GM12878 (cell line): Measurements from ENCODE around the gene FN1.

Experiments
- ATF2 ChIP-seq: IDR thresholded peaks from 2 replicates; pipeline ENCODE4 v1.6.1; 2012; ENCODE audit warnings: low read length, inconsistent platforms
- IKZF1 ChIP-seq: fragments of 450-650 bp; conservative IDR thresholded peaks from 2 replicates; pipeline ENCODE4 v1.6.1; 2017; ENCODE audit warnings: antibody characterized with exemption, mild to moderate bottlenecking
- ZNF274 ChIP-seq: IDR thresholded peaks from one replicate; pipeline ENCODE4 v1.8.0; 2011; ENCODE audit not compliant: insufficient read length, insufficient read depth

- TF ChIP-seq ATF2 (no peak), IKZF1 (no peak), ZNF274 (no peak)
Observed at GRCh38 chr2:215455958-215456357, 20.1 kb upstream of the FN1 start.
